ENCODE data around the gene CCDC183. TPM values are rescaled to one million over a fixed set of nuclear protein-coding genes. Genes with fewer than 3 reads are reported as not detected.

CCDC183 gene
- total RNA-seq, 3 donors from 2014 or later: 0.49 TPM; not detected in 2

- H3K36me3 Mint-ChIP-seq (ENCODE audit: insufficient read depth): no peaks in the 10 kb centered on the region
- H3K4me3 Mint-ChIP-seq: no peak overlapping the region
- H3K27me3 Mint-ChIP-seq (ENCODE audit: low read depth): peaks cover 2% of the 10 kb centered on the region
- DNase-seq (no peak), ATAC-seq (no peak)
- peaks cover 6% of the 10 kb centered on the region for H3K4me1 Mint-ChIP-seq (ENCODE audit: low read depth)
- no peaks in the 10 kb centered on the region for H3K9me3 Mint-ChIP-seq
These were observed 56.8 kb downstream of the CCDC183 start for GRCh38 chr9:136852664-136853595.

DNA sequence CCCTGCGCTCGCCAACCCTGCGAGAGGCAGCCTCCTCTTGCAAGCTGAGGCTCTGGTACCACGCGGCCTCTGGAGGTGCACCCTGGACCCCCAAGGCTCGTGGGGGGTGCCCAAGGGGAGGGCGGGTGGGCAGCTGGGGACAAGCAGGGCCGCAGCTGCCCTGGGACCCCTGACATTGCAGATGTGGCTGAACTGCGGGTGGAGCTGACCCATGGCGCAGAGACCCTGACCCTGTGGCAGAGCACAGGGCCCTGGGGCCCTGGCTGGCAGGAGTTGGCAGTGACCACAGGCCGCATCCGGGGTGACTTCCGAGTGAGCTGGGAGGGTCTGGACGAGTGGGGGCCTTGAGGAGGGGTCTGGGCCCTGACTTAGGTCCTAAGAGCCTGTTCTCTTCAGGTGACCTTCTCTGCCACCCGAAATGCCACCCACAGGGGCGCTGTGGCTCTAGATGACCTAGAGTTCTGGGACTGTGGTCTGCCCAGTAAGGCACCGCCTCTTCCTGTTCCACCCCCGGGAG lies 57.5 kb downstream of the CCDC183 start:
- no peak overlapping the region for H3K4me3 Mint-ChIP-seq
- DNase-seq (no peak), ATAC-seq (no peak)
- H3K27me3 Mint-ChIP-seq (ENCODE audit: low read depth): no peaks in the 10 kb centered on the region
- peaks cover 5% of the 10 kb centered on the region for H3K4me1 Mint-ChIP-seq (ENCODE audit: low read depth)
- H3K9me3 Mint-ChIP-seq: no peaks in the 10 kb centered on the region
- no peaks in the 10 kb centered on the region for H3K36me3 Mint-ChIP-seq (ENCODE audit: insufficient read depth)

DNA sequence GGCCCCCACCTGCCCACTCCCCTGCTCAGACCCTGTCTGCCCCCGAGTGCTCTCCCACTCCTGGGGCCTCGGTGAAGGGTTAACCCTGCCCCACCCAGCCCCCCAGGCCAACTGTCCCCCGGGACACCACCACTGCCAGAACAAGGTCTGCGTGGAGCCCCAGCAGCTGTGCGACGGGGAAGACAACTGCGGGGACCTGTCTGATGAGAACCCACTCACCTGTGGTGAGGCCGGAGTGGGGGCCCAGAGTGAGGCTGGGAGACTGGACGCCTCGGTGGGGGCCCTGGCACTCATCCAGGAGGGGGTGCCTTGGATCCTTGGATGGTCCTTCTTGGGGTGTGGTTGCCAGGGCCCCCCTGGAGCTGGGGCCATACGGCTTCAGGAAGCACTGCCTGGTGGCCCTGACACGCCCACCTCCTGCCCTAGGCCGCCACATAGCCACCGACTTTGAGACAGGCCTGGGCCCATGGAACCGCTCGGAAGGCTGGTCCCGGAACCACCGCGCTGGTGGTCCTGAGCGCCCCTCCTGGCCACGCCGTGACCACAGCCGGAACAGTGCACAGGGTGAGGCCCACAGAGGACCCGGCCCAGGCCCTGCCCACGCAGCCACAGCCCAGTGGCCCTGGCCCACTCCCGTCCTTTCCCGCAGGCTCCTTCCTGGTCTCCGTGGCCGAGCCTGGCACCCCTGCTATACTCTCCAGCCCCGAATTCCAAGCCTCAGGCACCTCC lies 58.1 kb downstream of the CCDC183 start:
- no peaks in the 10 kb centered on the region for H3K36me3 Mint-ChIP-seq (ENCODE audit: insufficient read depth)
- H3K9me3 Mint-ChIP-seq: no peaks in the 10 kb centered on the region
- H3K4me1 Mint-ChIP-seq (ENCODE audit: low read depth): peaks cover 5% of the 10 kb centered on the region
- ATAC-seq: no peak
- DNase-seq: no peak
- H3K27me3 Mint-ChIP-seq (ENCODE audit: low read depth): no peaks in the 10 kb centered on the region
- H3K4me3 Mint-ChIP-seq: no peak overlapping the region

GRCh38 chr9:136854842-136855460 lies 58.8 kb downstream of the CCDC183 start:
- H3K36me3 Mint-ChIP-seq (ENCODE audit: insufficient read depth): no peaks in the 10 kb centered on the region

GRCh38 chr9:136855461-136856078 lies 59.4 kb downstream of the CCDC183 start:
- H3K9me3 Mint-ChIP-seq: no peaks in the 10 kb centered on the region
- no peak for DNase-seq
- no peak for ATAC-seq
- no peaks in the 10 kb centered on the region for H3K36me3 Mint-ChIP-seq (ENCODE audit: insufficient read depth)
- H3K27me3 Mint-ChIP-seq (ENCODE audit: low read depth): no peaks in the 10 kb centered on the region
- H3K4me1 Mint-ChIP-seq (ENCODE audit: low read depth): no peaks in the 10 kb centered on the region
- H3K4me3 Mint-ChIP-seq: no peak overlapping the region

More at GRCh38 chr9:136854842-136855460, 58.8 kb downstream of the CCDC183 start:
- peaks cover 2% of the 10 kb centered on the region for H3K4me1 Mint-ChIP-seq (ENCODE audit: low read depth)
- no peak overlapping the region for H3K4me3 Mint-ChIP-seq
- H3K27me3 Mint-ChIP-seq (ENCODE audit: low read depth): no peaks in the 10 kb centered on the region
- DNase-seq: no peak
- no peaks in the 10 kb centered on the region for H3K9me3 Mint-ChIP-seq
- no peak for ATAC-seq

DNA sequence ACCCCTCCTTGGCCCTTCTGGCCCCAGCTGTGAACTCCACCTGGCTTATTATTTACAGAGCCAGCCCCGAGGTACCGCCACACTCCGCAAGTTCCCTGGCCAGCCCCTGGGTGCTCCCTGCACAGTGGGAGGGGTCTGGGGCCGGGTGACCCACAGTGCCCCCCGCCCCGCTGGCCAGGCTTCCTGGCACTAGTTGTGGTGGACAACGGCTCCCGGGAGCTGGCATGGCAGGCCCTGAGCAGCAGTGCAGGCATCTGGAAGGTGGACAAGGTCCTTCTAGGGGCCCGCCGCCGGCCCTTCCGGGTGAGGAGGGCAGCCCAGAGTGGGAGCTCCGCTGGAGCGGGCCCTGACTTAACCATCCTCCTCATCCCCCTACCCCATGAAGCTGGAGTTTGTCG lies 59.9 kb downstream of the CCDC183 start:
- no peak for ATAC-seq

GRCh38 chr9:136856541-136857141 lies 60.5 kb downstream of the CCDC183 start:
- no peaks in the 10 kb centered on the region for H3K9me3 Mint-ChIP-seq
- H3K4me3 Mint-ChIP-seq: no peak overlapping the region
- no peak for ATAC-seq
- no peak for DNase-seq
- H3K27me3 Mint-ChIP-seq (ENCODE audit: low read depth): no peaks in the 10 kb centered on the region
- no peaks in the 10 kb centered on the region for H3K36me3 Mint-ChIP-seq (ENCODE audit: insufficient read depth)
- H3K4me1 Mint-ChIP-seq (ENCODE audit: low read depth): no peaks in the 10 kb centered on the region

More for the DNA sequence above, 59.9 kb downstream of the CCDC183 start:
- DNase-seq: no peak
- Mint-ChIP-seq H3K4me3 (no peak overlapping the region), H3K4me1 (ENCODE audit: low read depth) (no peaks in the 10 kb centered on the region), H3K36me3 (ENCODE audit: insufficient read depth) (no peaks in the 10 kb centered on the region), H3K27me3 (ENCODE audit: low read depth) (no peaks in the 10 kb centered on the region), H3K9me3 (no peaks in the 10 kb centered on the region)

- H3K9me3 Mint-ChIP-seq: no peaks in the 10 kb centered on the region
- H3K27me3 Mint-ChIP-seq (ENCODE audit: low read depth): no peaks in the 10 kb centered on the region
- no peak for ATAC-seq
- no peaks in the 10 kb centered on the region for H3K4me1 Mint-ChIP-seq (ENCODE audit: low read depth)
- no peaks in the 10 kb centered on the region for H3K36me3 Mint-ChIP-seq (ENCODE audit: insufficient read depth)
- no peak for DNase-seq
- no peak overlapping the region for H3K4me3 Mint-ChIP-seq
These were observed 61.0 kb downstream of the CCDC183 start for GRCh38 chr9:136857166-136857565.

Other genes starting within 250 kb of the CCDC183 start
- gene EGFL7, start 133.4 kb upstream of the CCDC183 start, total RNA-seq: 1 to 10 TPM; 2.3 to 4.3 (median 3.2) TPM
- gene AGPAT2, start 108.9 kb upstream of the CCDC183 start, total RNA-seq: 10 to 100 TPM; 11.4 to 14.3 (median 11.7) TPM
- under 1 TPM in 2 of 3 donors, not detected in 1; 0.16 to 0.18 TPM for gene DIPK1B, start 83.8 kb upstream of the CCDC183 start, total RNA-seq
- gene LCN10, start 53.4 kb upstream of the CCDC183 start, total RNA-seq: 1 to 10 TPM in 2 of 3 donors, under 1 TPM in 1; 0.82 to 2.4 (median 2.1) TPM
- not detected for gene LCN6, start 47.8 kb upstream of the CCDC183 start, total RNA-seq
- gene LCN8, start 38.1 kb upstream of the CCDC183 start, total RNA-seq: not detected
- not detected for gene LCN15, start 31.8 kb upstream of the CCDC183 start, total RNA-seq
- gene TMEM141, start 5.0 kb upstream of the CCDC183 start, total RNA-seq: 10 to 100 TPM; 49.5 to 53.0 (median 51.9) TPM
- gene RABL6, start 11.6 kb downstream of the CCDC183 start, total RNA-seq: 100 to 1,000 TPM in 2 of 3 donors, 10 to 100 TPM in 1; 90.6 to 103 (median 100) TPM
- gene AJM1, start 46.1 kb downstream of the CCDC183 start, total RNA-seq: 1 to 10 TPM; 1.5 to 2.2 (median 1.7) TPM
- gene PHPT1, start 53.1 kb downstream of the CCDC183 start, total RNA-seq: 100 to 1,000 TPM; 112 to 120 (median 119) TPM
- gene MAMDC4, start 56.0 kb downstream of the CCDC183 start, total RNA-seq: 10 to 100 TPM; 10.7 to 13.9 (median 11.0) TPM
- gene EDF1, start 70.0 kb downstream of the CCDC183 start, total RNA-seq: 100 to 1,000 TPM; 330 to 366 (median 351) TPM
- gene TRAF2, start 90.2 kb downstream of the CCDC183 start, total RNA-seq: 10 to 100 TPM; 64.3 to 73.4 (median 68.8) TPM
- gene FBXW5, start 148.4 kb downstream of the CCDC183 start, total RNA-seq: 100 to 1,000 TPM in 1 of 3 donors, 10 to 100 TPM in 2; 84.0 to 112 (median 95.3) TPM
- gene C8G, start 148.9 kb downstream of the CCDC183 start, total RNA-seq: 1 to 10 TPM in 2 of 3 donors, under 1 TPM in 1; 0.94 to 1.4 (median 1.2) TPM
- gene LCN12, start 155.9 kb downstream of the CCDC183 start, total RNA-seq: 1 to 10 TPM in 1 of 3 donors, under 1 TPM in 2; 0.49 to 1.2 (median 0.58) TPM
- gene PTGDS, start 181.2 kb downstream of the CCDC183 start, total RNA-seq: under 1 TPM in 2 of 3 donors, not detected in 1; 0.30 to 0.51 TPM
- not detected for gene LCNL1, start 186.7 kb downstream of the CCDC183 start, total RNA-seq
- gene PAXX, start 196.1 kb downstream of the CCDC183 start, total RNA-seq: 100 to 1,000 TPM; 106 to 126 (median 123) TPM
- under 1 TPM in 2 of 3 donors, not detected in 1; 0.18 to 0.54 TPM for gene CLIC3, start 200.2 kb downstream of the CCDC183 start, total RNA-seq
- gene ABCA2, start 231.9 kb downstream of the CCDC183 start, total RNA-seq: 10 to 100 TPM in 2 of 3 donors, 1 to 10 TPM in 1; 9.1 to 15.3 (median 14.3) TPM
- 1 to 10 TPM in 1 of 3 donors, under 1 TPM in 2; 0.74 to 2.4 (median 0.81) TPM for gene FUT7, start 235.8 kb downstream of the CCDC183 start, total RNA-seq
- 10 to 100 TPM; 15.1 to 33.0 (median 23.2) TPM for gene NPDC1, start 249.8 kb downstream of the CCDC183 start, total RNA-seq